ENCODE results near the gene INSIG1.

INSIG1 gene

DNA sequence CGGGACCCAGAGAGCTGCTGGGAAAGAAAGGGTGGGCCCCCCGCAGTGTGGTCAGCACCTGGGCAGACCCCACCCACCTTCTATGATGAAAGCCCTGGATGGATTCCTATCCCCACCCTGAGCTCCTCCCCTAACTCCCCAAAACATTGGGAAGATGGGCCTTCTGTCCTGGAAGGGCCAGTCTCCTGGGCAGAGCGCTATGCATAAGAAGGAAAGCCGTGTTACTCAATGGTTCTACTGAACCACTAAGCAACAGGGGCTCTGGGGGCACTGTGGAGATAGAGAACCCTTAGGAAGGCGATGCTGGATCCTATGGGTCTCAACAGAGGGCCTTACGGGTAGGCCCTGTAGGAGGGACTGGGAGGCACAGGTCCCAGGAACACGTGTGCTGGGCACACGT lies 30.7 kb upstream of the INSIG1 start:
- ChIA-PET CTCF (no interaction called here), POLR2A (interaction anchor here (0.7 to 2.4 kb wide), 2 partner anchors 30 to 62 kb away, joined by 3 to 6 read pairs; partner anchors contain the start of gene INSIG1)
- no peak for DNase-seq (ENCODE audit: extremely low spot score)
- no peak for TF ChIP-seq HDGF (IDR thresholded peaks at IDR 0.05; ENCODE audit: borderline replicate concordance)
- no peak for TF ChIP-seq BHLHE40 (IDR thresholded peaks at IDR 0.05; ENCODE audit: borderline replicate concordance)
- TF ChIP-seq FOXA1 (IDR thresholded peaks at IDR 0.05): no peak
- TF ChIP-seq ELF4 (IDR thresholded peaks at IDR 0.05): no peak

GRCh38 chr7:155267436-155267835 lies 30.2 kb upstream of the INSIG1 start:
- ChIA-PET CTCF (no interaction called here), POLR2A (no interaction called here)
- DNase-seq (ENCODE audit: extremely low spot score): no peak
- TF ChIP-seq ARNT (IDR thresholded peaks at IDR 0.05) (no peak), SUZ12 (IDR thresholded peaks at IDR 0.05) (no peak), PKNOX1 (IDR thresholded peaks at IDR 0.05) (no peak), HDGF (IDR thresholded peaks at IDR 0.05; ENCODE audit: borderline replicate concordance) (no peak), LEF1 (IDR thresholded peaks at IDR 0.05; ENCODE audit: borderline replicate concordance) (no peak), ZNF384 (IDR thresholded peaks at IDR 0.05) (no peak)

DNA sequence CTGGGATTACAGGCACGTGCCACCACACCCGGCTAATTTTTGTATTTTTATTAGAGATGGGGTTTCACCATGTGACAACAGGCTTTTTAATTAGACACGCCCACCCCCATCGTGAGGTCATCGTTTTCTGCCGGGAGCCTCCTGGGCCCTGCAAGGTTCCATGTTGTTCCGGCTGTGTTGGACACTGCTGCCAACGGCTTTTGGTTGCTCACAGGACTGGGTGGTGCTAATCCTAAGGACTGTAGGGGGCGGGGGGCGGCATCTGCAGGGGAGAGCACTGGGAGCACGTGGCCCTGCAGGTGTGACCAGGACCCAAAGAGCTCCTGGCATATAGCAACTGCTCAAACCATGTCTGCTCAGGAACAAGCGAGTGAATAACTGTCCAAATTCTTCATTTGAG lies 29.5 kb upstream of the INSIG1 start:
- DNase-seq (ENCODE audit: extremely low spot score): no peak
- ChIA-PET POLR2A (no interaction called here), CTCF (no interaction called here)
- TF ChIP-seq FOXM1 (IDR thresholded peaks at IDR 0.05; ENCODE audit: borderline replicate concordance) (no peak), BHLHE40 (IDR thresholded peaks at IDR 0.05; ENCODE audit: borderline replicate concordance) (no peak), SP1 (IDR thresholded peaks at IDR 0.05) (no peak), ZNF384 (IDR thresholded peaks at IDR 0.05) (no peak)

DNA sequence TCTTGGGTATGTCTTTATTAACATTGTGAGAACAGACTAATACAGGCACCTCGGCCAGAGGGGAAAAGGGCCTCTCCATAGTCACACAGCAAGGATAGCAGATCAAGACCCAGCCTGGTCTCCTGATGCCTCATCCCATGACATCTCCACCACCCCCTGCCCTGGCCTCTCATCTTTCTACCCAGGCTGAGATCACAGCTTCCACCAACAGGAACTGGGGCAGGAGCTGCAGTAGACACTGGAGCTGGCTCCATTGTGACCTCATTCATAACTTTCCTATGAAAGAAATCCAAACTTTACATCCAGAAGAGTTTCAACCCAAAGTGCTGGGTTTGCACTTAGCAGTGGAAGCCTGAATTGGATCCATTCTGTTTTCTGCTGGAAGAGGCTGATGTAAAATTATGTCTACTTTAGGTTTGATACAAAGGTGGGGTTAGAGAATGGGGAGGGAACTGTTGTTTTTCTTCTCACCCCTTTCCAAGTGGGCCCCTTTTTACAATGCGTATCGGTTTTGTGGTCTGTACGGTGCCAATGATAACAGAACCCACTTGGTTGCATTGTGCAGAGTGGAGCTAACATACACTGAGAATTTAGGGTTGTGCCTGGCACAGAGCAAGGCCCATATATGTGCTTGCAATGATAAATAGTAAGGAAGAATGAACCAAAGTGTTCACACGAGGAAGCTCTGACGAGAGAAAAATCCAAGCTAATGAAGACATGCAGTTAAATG lies 28.6 kb upstream of the INSIG1 start:
- POLR2A ChIA-PET: no interaction called here
- TF ChIP-seq CTBP1 (IDR thresholded peaks at IDR 0.05; ENCODE audit: borderline replicate concordance) (no peak), FOXA1 (IDR thresholded peaks at IDR 0.05) (no peak), HDGF (IDR thresholded peaks at IDR 0.05; ENCODE audit: borderline replicate concordance) (no peak), SP1 (IDR thresholded peaks at IDR 0.05) (no peak), FOXM1 (IDR thresholded peaks at IDR 0.05; ENCODE audit: borderline replicate concordance) (no peak), ARNT (IDR thresholded peaks at IDR 0.05) (no peak), FOXK2 (IDR thresholded peaks at IDR 0.05) (no peak), PKNOX1 (IDR thresholded peaks at IDR 0.05) (no peak)
- CTCF ChIA-PET: no interaction called here
- DNase-seq (ENCODE audit: extremely low spot score): no peak

GRCh38 chr7:155269766-155270585 lies 27.7 kb upstream of the INSIG1 start:
- no peak for DNase-seq (ENCODE audit: extremely low spot score)
- POLR2A ChIA-PET: no interaction called here
- CTCF ChIA-PET: no interaction called here
- no peak for TF ChIP-seq CTBP1 (IDR thresholded peaks at IDR 0.05; ENCODE audit: borderline replicate concordance)
- TF ChIP-seq ARNT (IDR thresholded peaks at IDR 0.05): no peak
- TF ChIP-seq SP1 (IDR thresholded peaks at IDR 0.05): no peak
- no peak for TF ChIP-seq L3MBTL2 (conservative IDR thresholded peaks at IDR 0.05)
- TF ChIP-seq SUZ12 (IDR thresholded peaks at IDR 0.05): no peak
- no peak for TF ChIP-seq NFRKB (IDR thresholded peaks at IDR 0.05)
- no peak for TF ChIP-seq BHLHE40 (IDR thresholded peaks at IDR 0.05; ENCODE audit: borderline replicate concordance)
- no peak for TF ChIP-seq LEF1 (IDR thresholded peaks at IDR 0.05; ENCODE audit: borderline replicate concordance)
- no peak for TF ChIP-seq ELF4 (IDR thresholded peaks at IDR 0.05)
- TF ChIP-seq FOXM1 (IDR thresholded peaks at IDR 0.05; ENCODE audit: borderline replicate concordance): no peak
- TF ChIP-seq PKNOX1 (IDR thresholded peaks at IDR 0.05): no peak
- TF ChIP-seq TARDBP (IDR thresholded peaks at IDR 0.05): no peak
- TF ChIP-seq FOXK2 (IDR thresholded peaks at IDR 0.05): no peak
- TF ChIP-seq ZNF384 (IDR thresholded peaks at IDR 0.05): no peak
- TF ChIP-seq FOXA1 (IDR thresholded peaks at IDR 0.05): no peak
- no peak for TF ChIP-seq HDGF (IDR thresholded peaks at IDR 0.05; ENCODE audit: borderline replicate concordance)

DNA sequence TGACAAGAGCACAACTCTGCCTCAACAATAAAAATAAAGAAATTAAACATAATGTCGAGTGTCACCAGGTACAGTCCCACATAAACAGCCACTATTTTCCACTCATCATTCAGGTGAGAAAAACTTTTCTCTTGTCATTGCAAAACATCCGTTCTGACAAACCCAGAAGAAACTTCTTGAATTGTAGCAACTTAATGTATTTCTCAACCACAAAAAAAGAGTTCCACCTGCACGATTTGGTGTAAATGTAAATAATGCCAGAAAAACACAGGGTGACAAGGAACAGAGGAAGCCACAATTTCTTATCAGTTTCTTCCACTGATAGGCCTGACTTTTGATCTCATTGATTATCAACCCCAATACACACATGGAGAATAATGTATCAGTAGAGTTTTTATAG lies 26.8 kb upstream of the INSIG1 start:
- TF ChIP-seq BHLHE40 (IDR thresholded peaks at IDR 0.05; ENCODE audit: borderline replicate concordance) (no peak), L3MBTL2 (conservative IDR thresholded peaks at IDR 0.05) (no peak), PKNOX1 (IDR thresholded peaks at IDR 0.05) (no peak), FOXK2 (IDR thresholded peaks at IDR 0.05) (no peak), SUZ12 (IDR thresholded peaks at IDR 0.05) (no peak)
- DNase-seq (ENCODE audit: extremely low spot score): no peak
- ChIA-PET POLR2A (no interaction called here), CTCF (no interaction called here)

Measured in HEK293T (cell line).